ENCODE results near the gene KCTD6. TPM values are rescaled to one million over a fixed set of nuclear protein-coding genes. Genes with fewer than 3 reads are reported as not detected.

KCTD6 gene
- polyA plus RNA-seq, 1 donor (not counting 4 experiments of a cell fraction or from before 2014, with no cell fraction given): 7.6 TPM

DNA sequence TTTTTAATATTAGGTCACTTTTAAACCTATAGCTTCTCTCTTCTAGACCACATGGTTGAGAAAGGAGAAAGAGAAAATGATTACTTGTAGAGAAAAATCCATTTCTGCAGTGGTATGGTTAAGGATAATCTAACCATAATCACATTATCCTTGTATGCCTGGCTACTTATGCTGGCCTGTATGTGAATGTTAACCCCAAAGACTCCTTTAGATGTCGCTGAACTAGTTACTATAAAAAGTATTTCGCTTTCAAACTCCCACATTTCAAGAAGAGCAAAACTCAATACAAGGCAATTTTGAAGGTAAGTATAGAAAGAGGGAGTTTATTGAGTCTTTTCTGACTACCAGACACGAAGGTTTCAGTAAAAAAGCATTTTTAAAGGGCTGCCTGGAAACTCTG is 2.2 kb downstream of the KCTD6 start:
- H2AFZ ChIP-seq (ENCODE audit: control insufficient read depth, low read length): no peak overlapping the region
- H4K20me1 ChIP-seq (ENCODE audit: control insufficient read depth, extremely low read depth, insufficient read depth, low read length): no peaks in the 10 kb centered on the region
- FAIRE-seq (no peak), DNase-seq (ENCODE audit: low read depth, low spot score) (no peak)
- H3K9ac ChIP-seq (ENCODE audit: control insufficient read depth, extremely low read depth, insufficient read depth, low read length): no peak overlapping the region
- H3K27ac ChIP-seq (ENCODE audit: control insufficient read depth, insufficient read depth, low read length): no peak overlapping the region
- no peaks in the 10 kb centered on the region for H3K9me3 ChIP-seq (ENCODE audit: control insufficient read depth, low read depth, low read length)
- H3K4me2 ChIP-seq (ENCODE audit: control insufficient read depth, extremely low read depth, insufficient read depth, low read depth, low read length): peak overlapping the region; percentile 0
- TF ChIP-seq EZH2 (IDR thresholded peaks at IDR 0.05; ENCODE audit: low read length): no peak
- TF ChIP-seq, protein P1, sequence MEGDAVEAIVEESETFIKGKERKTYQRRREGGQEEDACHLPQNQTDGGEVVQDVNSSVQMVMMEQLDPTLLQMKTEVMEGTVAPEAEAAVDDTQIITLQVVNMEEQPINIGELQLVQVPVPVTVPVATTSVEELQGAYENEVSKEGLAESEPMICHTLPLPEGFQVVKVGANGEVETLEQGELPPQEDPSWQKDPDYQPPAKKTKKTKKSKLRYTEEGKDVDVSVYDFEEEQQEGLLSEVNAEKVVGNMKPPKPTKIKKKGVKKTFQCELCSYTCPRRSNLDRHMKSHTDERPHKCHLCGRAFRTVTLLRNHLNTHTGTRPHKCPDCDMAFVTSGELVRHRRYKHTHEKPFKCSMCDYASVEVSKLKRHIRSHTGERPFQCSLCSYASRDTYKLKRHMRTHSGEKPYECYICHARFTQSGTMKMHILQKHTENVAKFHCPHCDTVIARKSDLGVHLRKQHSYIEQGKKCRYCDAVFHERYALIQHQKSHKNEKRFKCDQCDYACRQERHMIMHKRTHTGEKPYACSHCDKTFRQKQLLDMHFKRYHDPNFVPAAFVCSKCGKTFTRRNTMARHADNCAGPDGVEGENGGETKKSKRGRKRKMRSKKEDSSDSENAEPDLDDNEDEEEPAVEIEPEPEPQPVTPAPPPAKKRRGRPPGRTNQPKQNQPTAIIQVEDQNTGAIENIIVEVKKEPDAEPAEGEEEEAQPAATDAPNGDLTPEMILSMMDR (optimal IDR thresholded peaks at IDR 0.05 in 1 of 3, IDR thresholded peaks at IDR 0.05 in 1 of 3, conservative IDR thresholded peaks at IDR 0.05 in 1 of 3; ENCODE audit: extremely low read depth in 1 of 3, insufficient read depth in 2 of 3, low read length in 3 of 3): no peak
- no peak overlapping the region for H3K4me3 ChIP-seq (ENCODE audit: control insufficient read depth in 2 of 3, extremely low read depth in 1 of 3, insufficient read depth in 2 of 3, low read depth in 1 of 3, low read length in 3 of 3)
- no peaks in the 10 kb centered on the region for H3K9me1 ChIP-seq (ENCODE audit: control insufficient read depth, extremely low read depth, insufficient read depth, low read length)
- no peaks in the 10 kb centered on the region for H3K79me2 ChIP-seq (ENCODE audit: control insufficient read depth, insufficient read depth, low read length)
- peaks cover 22% of the 10 kb centered on the region for H3K4me1 ChIP-seq (ENCODE audit: control insufficient read depth, extremely low read depth, insufficient read depth, low read length)
- dilution Hi-C loops (cut with MboI; ENCODE audit: extremely low pct_ligation_motif_present, low sequenced_read_pairs): no loop called here
- no peaks in the 10 kb centered on the region for H3K27me3 ChIP-seq (ENCODE audit: control insufficient read depth, extremely low read depth, insufficient read depth, low read length)
- no peaks in the 10 kb centered on the region for H3K36me3 ChIP-seq (ENCODE audit: control insufficient read depth in 2 of 2, extremely low read depth in 1 of 2, insufficient read depth in 2 of 2, low read length in 2 of 2)

DNA sequence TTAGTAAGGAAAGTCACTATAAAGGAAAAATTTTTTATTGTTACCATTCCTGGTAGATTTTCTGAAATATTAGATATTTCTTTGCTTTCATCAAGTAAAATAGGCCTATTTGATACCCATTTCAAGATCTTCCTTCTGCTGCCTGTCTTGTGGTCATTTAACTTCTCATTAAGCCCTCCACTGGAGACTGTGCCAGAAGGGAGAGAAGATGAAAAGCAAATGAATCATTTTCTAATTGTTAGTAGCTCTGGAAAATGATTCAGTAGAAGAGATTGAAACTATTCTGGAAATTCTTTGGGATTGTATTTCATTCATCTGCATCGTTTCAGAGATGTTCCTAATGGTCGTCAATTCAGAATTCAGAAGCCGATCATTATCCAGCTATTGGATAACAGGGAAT is 3.2 kb downstream of the KCTD6 start:
- H3K4me1 ChIP-seq (ENCODE audit: control insufficient read depth, extremely low read depth, insufficient read depth, low read length): peaks cover 22% of the 10 kb centered on the region
- H2AFZ ChIP-seq (ENCODE audit: control insufficient read depth, low read length): no peak overlapping the region
- no peak overlapping the region for H3K9ac ChIP-seq (ENCODE audit: control insufficient read depth, extremely low read depth, insufficient read depth, low read length)
- H3K4me2 ChIP-seq (ENCODE audit: control insufficient read depth, extremely low read depth, insufficient read depth, low read depth, low read length): no peak overlapping the region
- TF ChIP-seq EZH2 (IDR thresholded peaks at IDR 0.05; ENCODE audit: low read length): no peak
- TF ChIP-seq, protein P1 (optimal IDR thresholded peaks at IDR 0.05 in 1 of 3, IDR thresholded peaks at IDR 0.05 in 1 of 3, conservative IDR thresholded peaks at IDR 0.05 in 1 of 3; ENCODE audit: extremely low read depth in 1 of 3, insufficient read depth in 2 of 3, low read length in 3 of 3): no peak
- no peak overlapping the region for H3K4me3 ChIP-seq (ENCODE audit: control insufficient read depth in 2 of 3, extremely low read depth in 1 of 3, insufficient read depth in 2 of 3, low read depth in 1 of 3, low read length in 3 of 3)
- H4K20me1 ChIP-seq (ENCODE audit: control insufficient read depth, extremely low read depth, insufficient read depth, low read length): no peaks in the 10 kb centered on the region
- no peaks in the 10 kb centered on the region for H3K79me2 ChIP-seq (ENCODE audit: control insufficient read depth, insufficient read depth, low read length)
- H3K36me3 ChIP-seq (ENCODE audit: control insufficient read depth in 2 of 2, extremely low read depth in 1 of 2, insufficient read depth in 2 of 2, low read length in 2 of 2): no peaks in the 10 kb centered on the region
- dilution Hi-C loops (cut with MboI; ENCODE audit: extremely low pct_ligation_motif_present, low sequenced_read_pairs): no loop called here
- no peaks in the 10 kb centered on the region for H3K9me3 ChIP-seq (ENCODE audit: control insufficient read depth, low read depth, low read length)
- DNase-seq (ENCODE audit: low read depth, low spot score): no peak
- no peak overlapping the region for H3K27ac ChIP-seq (ENCODE audit: control insufficient read depth, insufficient read depth, low read length)
- no peaks in the 10 kb centered on the region for H3K27me3 ChIP-seq (ENCODE audit: control insufficient read depth, extremely low read depth, insufficient read depth, low read length)
- FAIRE-seq: no peak
- no peaks in the 10 kb centered on the region for H3K9me1 ChIP-seq (ENCODE audit: control insufficient read depth, extremely low read depth, insufficient read depth, low read length)

Measured in keratinocyte (primary cell).